Measurements from ENCODE around the gene C1QTNF12.

The C1QTNF12 gene

GRCh38 chr1:1246577-1247340 lies at the start of gene C1QTNF12:
TSS of gene C1QTNF12 (minus strand) at chr1:1246722. CDS start at chr1:1246690, 32 bp downstream.
- no peaks in the 10 kb centered on the region for H3K36me3 ChIP-seq (ENCODE audit: low read length)
- TF ChIP-seq CTCF (IDR thresholded peaks at IDR 0.05; ENCODE audit: insufficient read depth, low read length, poor library complexity, severe bottlenecking), result no peak
- TF ChIP-seq EZH2phosphoT487 (conservative IDR thresholded peaks at IDR 0.05; ENCODE audit: low read length), result no peak
- H3K4me3 ChIP-seq (ENCODE audit: insufficient read depth, low read length, poor library complexity, severe bottlenecking), result no peak within 1 kb of the TSS
- H3K27me3 ChIP-seq (ENCODE audit: low read length), result no peaks in the 10 kb centered on the region
- H3K9me2 ChIP-seq (replicated peaks; ENCODE audit: insufficient read depth, low read length), result no peaks in the 10 kb centered on the region
- H3K79me2 ChIP-seq (ENCODE audit: insufficient read depth, low read length), result no peaks in the 10 kb centered on the region
- H2AFZ ChIP-seq (ENCODE audit: low read depth, low read length, severe bottlenecking), result no peak within 1 kb of the TSS
- no peak within 1 kb of the TSS for H3K4me2 ChIP-seq (ENCODE audit: low read depth, low read length, poor library complexity, severe bottlenecking)
- no peaks in the 10 kb centered on the region for H3F3A ChIP-seq (ENCODE audit: insufficient read depth)
- no peak within 1 kb of the TSS for H3K27ac ChIP-seq (ENCODE audit: low read depth, low read length)
- H3K9ac ChIP-seq (ENCODE audit: low read length), result no peak within 1 kb of the TSS
- H3K9me3 ChIP-seq (ENCODE audit: insufficient read depth, low read length), result no peaks in the 10 kb centered on the region
- H4K20me1 ChIP-seq (ENCODE audit: low read depth, low read length), result no peaks in the 10 kb centered on the region

- no peak for TF ChIP-seq EZH2phosphoT487 (conservative IDR thresholded peaks at IDR 0.05; ENCODE audit: low read length)
- TF ChIP-seq CTCF (IDR thresholded peaks at IDR 0.05; ENCODE audit: insufficient read depth, low read length, poor library complexity, severe bottlenecking), result no peak
- no peaks in the 10 kb centered on the region for H3F3A ChIP-seq (ENCODE audit: insufficient read depth)
These were observed 48.8 kb upstream of the C1QTNF12 start for GRCh38 chr1:1295154-1295923.

GRCh38 chr1:1294250-1294890 lies 47.8 kb upstream of the C1QTNF12 start:
- Histone ChIP-seq H3K9me2 (replicated peaks; ENCODE audit: insufficient read depth, low read length) (no peaks in the 10 kb centered on the region), H3K27ac (ENCODE audit: low read depth, low read length) (no peak overlapping the region), H4K20me1 (ENCODE audit: low read depth, low read length) (no peaks in the 10 kb centered on the region), H3K36me3 (ENCODE audit: low read length) (no peaks in the 10 kb centered on the region), H3F3A (ENCODE audit: insufficient read depth) (no peaks in the 10 kb centered on the region), H2AFZ (ENCODE audit: low read depth, low read length, severe bottlenecking) (no peak overlapping the region), H3K27me3 (ENCODE audit: low read length) (no peaks in the 10 kb centered on the region), H3K9me3 (ENCODE audit: insufficient read depth, low read length) (no peaks in the 10 kb centered on the region), H3K9ac (ENCODE audit: low read length) (no peak overlapping the region), H3K4me2 (ENCODE audit: low read depth, low read length, poor library complexity, severe bottlenecking) (no peak overlapping the region), H3K79me2 (ENCODE audit: insufficient read depth, low read length) (no peaks in the 10 kb centered on the region), H3K4me3 (ENCODE audit: insufficient read depth, low read length, poor library complexity, severe bottlenecking) (no peak overlapping the region)
- TF ChIP-seq CTCF (IDR thresholded peaks at IDR 0.05; ENCODE audit: insufficient read depth, low read length, poor library complexity, severe bottlenecking) (no peak), EZH2phosphoT487 (conservative IDR thresholded peaks at IDR 0.05; ENCODE audit: low read length) (no peak)

More at GRCh38 chr1:1295154-1295923, 48.8 kb upstream of the C1QTNF12 start:
- Histone ChIP-seq H3K27me3 (ENCODE audit: low read length) (no peaks in the 10 kb centered on the region), H3K79me2 (ENCODE audit: insufficient read depth, low read length) (no peaks in the 10 kb centered on the region), H3K9ac (ENCODE audit: low read length) (no peak overlapping the region), H3K9me3 (ENCODE audit: insufficient read depth, low read length) (no peaks in the 10 kb centered on the region), H4K20me1 (ENCODE audit: low read depth, low read length) (no peaks in the 10 kb centered on the region), H3K36me3 (ENCODE audit: low read length) (no peaks in the 10 kb centered on the region), H3K9me2 (replicated peaks; ENCODE audit: insufficient read depth, low read length) (no peaks in the 10 kb centered on the region), H3K4me2 (ENCODE audit: low read depth, low read length, poor library complexity, severe bottlenecking) (no peak overlapping the region), H2AFZ (ENCODE audit: low read depth, low read length, severe bottlenecking) (no peak overlapping the region), H3K27ac (ENCODE audit: low read depth, low read length) (no peak overlapping the region), H3K4me3 (ENCODE audit: insufficient read depth, low read length, poor library complexity, severe bottlenecking) (no peak overlapping the region)
